Measurements from ENCODE around the gene ALX4. TPM values are rescaled to one million over a fixed set of nuclear protein-coding genes. Genes with fewer than 3 reads are reported as not detected.

Gene ALX4
- total RNA-seq, 1 donor from 2014 or later: 4.1 TPM

Other genes starting within 250 kb of the ALX4 start
- gene ACCS, start 243.9 kb downstream of the ALX4 start, total RNA-seq: 17.6 TPM
- gene EXT2, start 214.5 kb downstream of the ALX4 start, total RNA-seq: 79.5 TPM

Measured in tongue (tissue), 1 donor.